GM12878 (cell line): ENCODE results near the gene TKFC. TPM values are rescaled to one million over a fixed set of nuclear protein-coding genes. Genes with fewer than 3 reads are reported as not detected.

ENCODE experiments used
- ATAC-seq: fragments of 200-7000 bp; cut with Tn5 transposase; 3 replicates; pipeline ENCODE4 v1.9.1; 2020; ENCODE audit warnings: mild to moderate bottlenecking, moderate library complexity
- BruUV-seq: library from RNA; stranded (reverse); fragments of 400-500 nt; replicated peaks from 2 replicates; lab custom pipeline; 2021; lab: Mats Ljungman, UMichigan
- CTCF ChIA-PET: fragments of 300-600 bp; sonication (Branson Sonifier 250); formaldehyde crosslinking; extraction: SDS; loops from one replicate; lab custom pipeline; 2021; ENCODE audit warnings: inconsistent platforms; lab: Yijun Ruan, JAX
- POLR2A ChIA-PET: fragments of 350-600 bp; formaldehyde crosslinking; extraction: SDS; loops from one replicate; lab custom pipeline; 2021; ENCODE audit warnings: inconsistent platforms; lab: Charles Lee
- RAD21 ChIA-PET: fragments of 300-600 bp; sonication (Branson Sonifier 250); formaldehyde crosslinking; loops from one replicate; lab custom pipeline; 2023; ENCODE audit warnings: antibody characterized with exemption; ENCODE audit not compliant: unreplicated experiment; lab: Charles Lee
- SMC1A ChIA-PET: fragments of 300-600 bp; sonication (Branson Sonifier 250); formaldehyde crosslinking; loops from one replicate; lab custom pipeline; 2023; ENCODE audit not compliant: unreplicated experiment, uncharacterized antibody; lab: Charles Lee
- DNase-seq: peaks from one replicate; pipeline ENCODE4 v3.0.0-alpha.2; 2011; ENCODE audit warnings: low read depth, low spot score
- FAIRE-seq: peaks from 3 replicates; lab custom pipeline; 2011; peaks lifted over from hg19 to GRCh38; lab: Jason Lieb, UNC
- H2AFZ ChIP-seq: 2 replicates; pipeline ENCODE4 v1.6.0; 2011; ENCODE audit warnings: low read depth, low read length, control low read depth; ENCODE audit not compliant: control insufficient read depth
- H3K27ac ChIP-seq: 2 replicates; pipeline ENCODE4 v1.5.1; 2011; ENCODE audit warnings: control low read depth; ENCODE audit not compliant: control insufficient read depth, insufficient read depth
- H3K27me3 ChIP-seq, 2 experiments: replicated peaks in 1 of 2; 2 replicates each; pipeline versions ENCODE4 v1.6.0 to v1.6.1; 2011; ENCODE audit warnings: low read length in 1 of 2; ENCODE audit not compliant: control insufficient read depth in 2 of 2, insufficient read depth in 2 of 2
- H3K36me3 ChIP-seq, 2 experiments: 2 replicates each; pipeline ENCODE4 v1.5.1; 2011; ENCODE audit warnings: low read length in 1 of 2; ENCODE audit not compliant: control insufficient read depth in 2 of 2, insufficient read depth in 2 of 2
- H3K4me1 ChIP-seq: 2 replicates; pipeline ENCODE4 v1.6.1; 2011; ENCODE audit warnings: mild to moderate bottlenecking, low read length, moderate library complexity, mixed read lengths; ENCODE audit not compliant: control insufficient read depth, insufficient read depth
- H3K4me2 ChIP-seq: 2 replicates; pipeline ENCODE4 v1.6.0; 2011; ENCODE audit warnings: control low read depth; ENCODE audit not compliant: control insufficient read depth, insufficient read depth
- H3K4me3 ChIP-seq: fragments of 200-600 bp; sonication (generic); 2 replicates; pipeline ENCODE4 v1.5.1; 2016
- H3K79me2 ChIP-seq: 2 replicates; pipeline ENCODE4 v1.6.0; 2011; ENCODE audit warnings: low read length; ENCODE audit not compliant: control insufficient read depth, insufficient read depth
- H3K9ac ChIP-seq: 2 replicates; pipeline ENCODE4 v1.8.0; 2011; ENCODE audit warnings: low read length, control low read depth, mixed read lengths; ENCODE audit not compliant: control insufficient read depth, insufficient read depth
- H3K9me3 ChIP-seq: replicated peaks from 3 replicates; pipeline ENCODE4 v1.5.1; 2011; ENCODE audit warnings: mild to moderate bottlenecking, low read length; ENCODE audit not compliant: control insufficient read depth, insufficient read depth
- H4K20me1 ChIP-seq: 2 replicates; pipeline ENCODE4 v1.6.0; 2011; ENCODE audit not compliant: control insufficient read depth, insufficient read depth
- FOXK2 ChIP-seq: fragments of 450-650 bp; IDR thresholded peaks from 2 replicates; pipeline ENCODE4 v1.6.1; 2017; ENCODE audit warnings: mild to moderate bottlenecking, moderate library complexity
- IKZF2 ChIP-seq, 2 experiments: fragments of 450-650 bp; IDR thresholded peaks; 2 replicates each; pipeline ENCODE4 v1.6.1; 2017; ENCODE audit warnings: mild to moderate bottlenecking in 2 of 2, moderate library complexity in 2 of 2
- IRF4 ChIP-seq: IDR thresholded peaks from 2 replicates; pipeline ENCODE4 v1.6.1; 2011; ENCODE audit warnings: low read depth, low read length
- LARP7 ChIP-seq: fragments of 450-650 bp; IDR thresholded peaks from 2 replicates; pipeline ENCODE4 v1.6.1; 2017; ENCODE audit warnings: mild to moderate bottlenecking
- MEF2B ChIP-seq: fragments of 450-650 bp; IDR thresholded peaks from 2 replicates; pipeline ENCODE4 v1.6.1; 2018; ENCODE audit warnings: mild to moderate bottlenecking, moderate library complexity; ENCODE audit not compliant: partially characterized antibody, poor library complexity, severe bottlenecking
- NRF1 ChIP-seq: conservative IDR thresholded peaks from 2 replicates; pipeline ENCODE4 v1.6.1; 2011; ENCODE audit warnings: mild to moderate bottlenecking, low read depth, low read length, improper control_type of control experiment
- RBBP5 ChIP-seq: fragments of 200-600 bp; sonication (generic); conservative IDR thresholded peaks from 2 replicates; pipeline ENCODE4 v1.6.1; 2016
- RCOR1 ChIP-seq: conservative IDR thresholded peaks from 2 replicates; pipeline ENCODE4 v1.6.1; 2012; ENCODE audit warnings: low read depth, low read length, improper control_type of control experiment
- RELA ChIP-seq: fragments of 450-650 bp; IDR thresholded peaks from 2 replicates; pipeline ENCODE4 v1.8.0; 2014; ENCODE audit warnings: borderline replicate concordance; ENCODE audit not compliant: partially characterized antibody
- SREBF2 ChIP-seq: IDR thresholded peaks from 2 replicates; pipeline ENCODE4 v1.6.1; 2012; ENCODE audit warnings: mild to moderate bottlenecking, low read length
- STAT1 ChIP-seq: fragments of 450-650 bp; conservative IDR thresholded peaks from 2 replicates; pipeline ENCODE4 v1.6.1; 2014; ENCODE audit warnings: antibody characterized with exemption, mild to moderate bottlenecking
- WRNIP1 ChIP-seq: IDR thresholded peaks from 2 replicates; pipeline ENCODE4 v1.6.1; 2011; ENCODE audit warnings: low read depth, low read length, improper control_type of control experiment, borderline replicate concordance
- YBX1 ChIP-seq: fragments of 450-650 bp; IDR thresholded peaks from 2 replicates; pipeline ENCODE4 v1.6.1; 2016; ENCODE audit warnings: antibody characterized with exemption
- ZNF207 ChIP-seq: fragments of 450-650 bp; IDR thresholded peaks from 2 replicates; pipeline ENCODE4 v1.6.1; 2014; ENCODE audit warnings: antibody characterized with exemption, mild to moderate bottlenecking, borderline replicate concordance
- ZNF217 ChIP-seq: fragments of 450-650 bp; IDR thresholded peaks from 2 replicates; pipeline ENCODE4 v1.6.1; 2017; ENCODE audit warnings: antibody characterized with exemption, mild to moderate bottlenecking
- ZNF384 ChIP-seq: IDR thresholded peaks from 2 replicates; pipeline ENCODE4 v1.6.1; 2012; ENCODE audit warnings: low read depth, mild to moderate bottlenecking, low read length, improper control_type of control experiment, borderline replicate concordance
- WGBS: methylation state at CpG from one replicate; pipeline ENCODE4 v1.1.6; 2016; ENCODE audit warnings: low lambda C conversion rate; ENCODE audit not compliant: insufficient replicate concordance, insufficient coverage; ENCODE audit errors: missing lambda C conversion rate; 5-methylcytosine and 5-hydroxymethylcytosine counted together
- in situ Hi-C: fragments of 300-500 bp; cut with MboI; formaldehyde crosslinking; loops from 9 replicates; pipeline ENCODE4 v1.14.3; 2018; ENCODE audit warnings: mixed read lengths
- intact Hi-C: fragments of 100-400 bp; cut with micrococcal nuclease; formaldehyde crosslinking; loops from one replicate; pipeline ENCODE4 v1.14.2; 2022; ENCODE audit not compliant: unreplicated experiment
- polyA plus RNA-seq, 11 experiments: library from polyadenylated mRNA; depleted of rRNA in 4 of 11; unstranded in 6 of 11; stranded (reverse) in 5 of 11; fragments of >200 nt; fragmentation: Nextera tagmentation in 4 of 11; fragmentation: Illumina TruSeq in 1 of 11; extraction: Ambion mirVana in 4 of 11; extraction: Trizol in 1 of 11; gene quantifications; 1 replicate in 1 of 11; 2 replicates in 10 of 11; pipeline versions ENCODE4 v1.2.1 to v1.2.3, GENCODE V29; 2011 to 2016; ENCODE audit warnings: inconsistent platforms in 2 of 11, missing spikeins in 2 of 11, low read depth in 1 of 11
- total RNA-seq, 4 experiments: library from RNA; depleted of rRNA in 3 of 4; stranded (reverse); fragments of >200 nt in 3 of 4; fragmentation: Illumina TruSeq in 1 of 4; extraction: Trizol in 1 of 4; gene quantifications; 2 replicates each; pipeline versions ENCODE4 v1.2.1 to v1.2.3, GENCODE V29; 2013 to 2021
- TF ChIP-seq, protein P1 (sequence below): fragments of 450-650 bp; conservative IDR thresholded peaks from 2 replicates; pipeline ENCODE4 v1.6.1; 2017; ENCODE audit warnings: mild to moderate bottlenecking, moderate library complexity
- TF ChIP-seq, protein P2 (sequence below): fragments of 450-650 bp; formaldehyde crosslinking; IDR thresholded peaks from 2 replicates; pipeline ENCODE4 v1.4.0; 2020; ENCODE audit warnings: mild to moderate bottlenecking, moderate library complexity

The TKFC gene
- total and polyA plus RNA-seq, 10 of the 15 experiments (the other 5 are each of a cell fraction or from before 2014, with no cell fraction given): 2.4 to 113 (median 59.0) TPM

DNA sequence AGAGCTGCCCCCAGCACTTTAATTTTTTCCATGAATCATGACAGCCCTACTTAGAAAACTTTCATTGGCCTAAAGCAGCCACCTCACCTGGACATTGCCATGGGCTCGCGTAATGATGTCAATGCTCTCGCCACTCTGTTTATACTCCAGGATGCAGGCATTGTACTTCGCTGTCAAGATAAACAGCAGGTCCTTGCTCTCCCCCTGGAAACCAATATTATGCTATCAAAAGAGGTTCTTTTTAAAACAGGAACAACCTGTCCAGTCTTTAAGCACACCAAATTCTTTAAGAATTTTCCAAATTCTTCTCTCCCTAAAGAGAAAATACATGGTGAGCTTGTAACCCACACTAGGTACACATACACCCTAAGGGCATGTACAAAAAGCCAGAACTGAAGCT is 3.2 kb upstream of the TKFC start:
- Histone ChIP-seq H3K27ac (no peak overlapping the region), H3K4me2 (no peak overlapping the region), H3K36me3 (peaks cover 6 to 28% of the 10 kb centered on the region in 2 experiments), H3K79me2 (peaks cover 70% of the 10 kb centered on the region), H2AFZ (no peak overlapping the region), H3K4me1 (peaks cover 15% of the 10 kb centered on the region), H4K20me1 (no peaks in the 10 kb centered on the region; the same call in 1 of the 2 replicates), H3K9me3 (no peaks in the 10 kb centered on the region), H3K27me3 (no peaks in the 10 kb centered on the region), H3K9ac (no peak overlapping the region), H3K4me3 (no peak overlapping the region)
- TF ChIP-seq YBX1 (no peak), IKZF2 (IDR thresholded peaks at IDR 0.05) (no peak), STAT1 (no peak), ZNF207 (no peak), ZNF384 (no peak), NRF1 (no peak), RBBP5 (no peak), FOXK2 (no peak), SREBF2 (no peak), WRNIP1 (no peak), MEF2B (no peak), LARP7 (no peak), RCOR1 (no peak), RELA (no peak), IRF4 (no peak), ZNF217 (no peak)
- TF ChIP-seq, protein P1, sequence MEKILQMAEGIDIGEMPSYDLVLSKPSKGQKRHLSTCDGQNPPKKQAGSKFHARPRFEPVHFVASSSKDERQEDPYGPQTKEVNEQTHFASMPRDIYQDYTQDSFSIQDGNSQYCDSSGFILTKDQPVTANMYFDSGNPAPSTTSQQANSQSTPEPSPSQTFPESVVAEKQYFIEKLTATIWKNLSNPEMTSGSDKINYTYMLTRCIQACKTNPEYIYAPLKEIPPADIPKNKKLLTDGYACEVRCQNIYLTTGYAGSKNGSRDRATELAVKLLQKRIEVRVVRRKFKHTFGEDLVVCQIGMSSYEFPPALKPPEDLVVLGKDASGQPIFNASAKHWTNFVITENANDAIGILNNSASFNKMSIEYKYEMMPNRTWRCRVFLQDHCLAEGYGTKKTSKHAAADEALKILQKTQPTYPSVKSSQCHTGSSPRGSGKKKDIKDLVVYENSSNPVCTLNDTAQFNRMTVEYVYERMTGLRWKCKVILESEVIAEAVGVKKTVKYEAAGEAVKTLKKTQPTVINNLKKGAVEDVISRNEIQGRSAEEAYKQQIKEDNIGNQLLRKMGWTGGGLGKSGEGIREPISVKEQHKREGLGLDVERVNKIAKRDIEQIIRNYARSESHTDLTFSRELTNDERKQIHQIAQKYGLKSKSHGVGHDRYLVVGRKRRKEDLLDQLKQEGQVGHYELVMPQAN: no peak
- TF ChIP-seq, protein P2, sequence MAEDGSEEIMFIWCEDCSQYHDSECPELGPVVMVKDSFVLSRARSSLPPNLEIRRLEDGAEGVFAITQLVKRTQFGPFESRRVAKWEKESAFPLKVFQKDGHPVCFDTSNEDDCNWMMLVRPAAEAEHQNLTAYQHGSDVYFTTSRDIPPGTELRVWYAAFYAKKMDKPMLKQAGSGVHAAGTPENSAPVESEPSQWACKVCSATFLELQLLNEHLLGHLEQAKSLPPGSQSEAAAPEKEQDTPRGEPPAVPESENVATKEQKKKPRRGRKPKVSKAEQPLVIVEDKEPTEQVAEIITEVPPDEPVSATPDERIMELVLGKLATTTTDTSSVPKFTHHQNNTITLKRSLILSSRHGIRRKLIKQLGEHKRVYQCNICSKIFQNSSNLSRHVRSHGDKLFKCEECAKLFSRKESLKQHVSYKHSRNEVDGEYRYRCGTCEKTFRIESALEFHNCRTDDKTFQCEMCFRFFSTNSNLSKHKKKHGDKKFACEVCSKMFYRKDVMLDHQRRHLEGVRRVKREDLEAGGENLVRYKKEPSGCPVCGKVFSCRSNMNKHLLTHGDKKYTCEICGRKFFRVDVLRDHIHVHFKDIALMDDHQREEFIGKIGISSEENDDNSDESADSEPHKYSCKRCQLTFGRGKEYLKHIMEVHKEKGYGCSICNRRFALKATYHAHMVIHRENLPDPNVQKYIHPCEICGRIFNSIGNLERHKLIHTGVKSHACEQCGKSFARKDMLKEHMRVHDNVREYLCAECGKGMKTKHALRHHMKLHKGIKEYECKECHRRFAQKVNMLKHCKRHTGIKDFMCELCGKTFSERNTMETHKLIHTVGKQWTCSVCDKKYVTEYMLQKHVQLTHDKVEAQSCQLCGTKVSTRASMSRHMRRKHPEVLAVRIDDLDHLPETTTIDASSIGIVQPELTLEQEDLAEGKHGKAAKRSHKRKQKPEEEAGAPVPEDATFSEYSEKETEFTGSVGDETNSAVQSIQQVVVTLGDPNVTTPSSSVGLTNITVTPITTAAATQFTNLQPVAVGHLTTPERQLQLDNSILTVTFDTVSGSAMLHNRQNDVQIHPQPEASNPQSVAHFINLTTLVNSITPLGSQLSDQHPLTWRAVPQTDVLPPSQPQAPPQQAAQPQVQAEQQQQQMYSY: no peak
- FAIRE-seq (no peak), DNase-seq (no peak), ATAC-seq (no peak)
- ChIA-PET CTCF (interaction anchor here (0.7 to 3.1 kb wide), 5 partner anchors 26 to 142 kb away, joined by 3 to 25 read pairs (median 4); partner anchors contain the start of gene TMEM216), RAD21 (interaction anchor here (1.0 to 1.5 kb wide), 2 partner anchors 56 kb away, joined by 3 to 9 read pairs; no protein-coding TSS in a partner anchor), POLR2A (interaction anchor here (1.1 kb wide), 1 partner anchor 32 kb away, joined by 3 read pairs; the partner anchor contains the start of genes CYB561A3 and TMEM138), SMC1A (interaction anchor here (0.9 kb wide), 1 partner anchor 56 kb away, joined by 6 read pairs; no protein-coding TSS in a partner anchor)
- 97% methylated on average over 4 of the region's 4 CpGs for WGBS
- no TSS peak for BruUV-seq
- intact Hi-C loops (loop anchor here (5.0 to 10.0 kb wide), 2 partner anchors 75 to 107 kb away; no protein-coding TSS in a partner anchor), in situ Hi-C loops (no loop called here)
